ENCODE measurements around the gene NOXA1.
"Not testable (repeated sequence)": the region's sequence is repeated elsewhere in the genome, so short reads cannot be mapped to it uniquely, and the experiment has no call there.

The NOXA1 gene

DNA sequence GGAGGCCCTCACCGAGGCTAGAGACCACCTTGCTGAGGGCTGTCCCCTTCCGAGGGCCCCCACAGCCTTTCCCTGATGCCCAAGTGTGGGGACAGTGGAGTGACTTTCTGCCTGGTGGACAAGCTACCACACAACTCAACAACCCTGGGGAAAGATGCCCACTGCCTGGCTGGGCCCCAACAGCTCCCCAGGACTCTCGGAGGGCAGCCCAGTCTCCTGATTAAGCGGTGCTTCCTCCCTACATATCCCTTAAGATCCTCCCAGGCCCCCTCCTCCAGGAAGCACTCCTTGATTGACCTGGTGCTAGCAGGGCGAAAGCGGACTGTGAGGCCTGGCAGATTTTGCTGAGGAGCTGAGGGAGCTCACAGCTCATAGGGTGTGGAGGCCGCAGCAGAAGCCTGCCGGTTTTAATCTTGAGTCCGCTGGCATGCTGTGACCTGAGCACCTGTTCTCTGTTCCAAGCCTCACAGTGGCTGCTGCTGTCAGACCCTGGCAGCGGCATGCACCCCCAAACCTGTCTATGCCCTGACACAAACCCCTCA is 33.7 kb downstream of the NOXA1 start:
- DNase-seq = no peak

DNA sequence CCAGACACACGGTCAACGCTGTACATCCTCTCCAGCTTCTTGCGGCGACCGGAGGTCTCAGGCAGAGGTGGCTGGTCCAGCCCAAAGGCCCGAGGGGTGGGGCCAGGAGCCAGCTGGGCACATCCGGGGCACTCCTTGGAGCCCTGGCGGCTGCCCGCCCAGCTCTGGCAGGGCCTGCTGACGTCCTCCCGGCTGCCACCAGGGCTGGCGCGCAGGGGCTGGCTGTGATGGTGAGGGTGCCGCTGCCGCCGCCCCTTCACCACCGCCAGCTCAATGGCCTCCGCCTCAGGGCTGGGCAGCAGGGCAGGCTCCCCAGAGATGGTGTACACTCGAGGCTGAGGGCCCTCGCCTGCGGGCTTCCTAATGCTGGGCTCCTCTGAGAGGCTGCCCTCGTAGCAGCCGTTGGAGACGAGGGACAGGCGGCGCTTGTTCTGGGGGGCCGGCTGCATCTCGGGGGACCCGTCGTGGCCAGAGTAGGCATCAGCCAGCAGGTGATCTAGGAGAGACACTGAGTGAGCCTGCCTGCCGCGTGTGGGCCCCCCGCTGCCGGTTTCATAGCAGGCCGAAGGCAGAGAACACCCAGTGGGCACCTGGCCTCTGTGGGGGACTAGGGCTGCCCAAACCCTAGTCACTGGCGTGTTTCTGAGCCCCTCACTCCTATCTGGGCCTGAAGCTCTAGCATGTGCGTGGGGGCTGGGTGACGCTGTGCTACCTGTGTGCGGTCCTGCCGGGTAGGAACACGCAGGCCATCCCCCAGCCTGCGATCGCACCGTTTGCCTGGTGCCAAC is 34.4 kb downstream of the NOXA1 start:
- no peak for DNase-seq

DNA sequence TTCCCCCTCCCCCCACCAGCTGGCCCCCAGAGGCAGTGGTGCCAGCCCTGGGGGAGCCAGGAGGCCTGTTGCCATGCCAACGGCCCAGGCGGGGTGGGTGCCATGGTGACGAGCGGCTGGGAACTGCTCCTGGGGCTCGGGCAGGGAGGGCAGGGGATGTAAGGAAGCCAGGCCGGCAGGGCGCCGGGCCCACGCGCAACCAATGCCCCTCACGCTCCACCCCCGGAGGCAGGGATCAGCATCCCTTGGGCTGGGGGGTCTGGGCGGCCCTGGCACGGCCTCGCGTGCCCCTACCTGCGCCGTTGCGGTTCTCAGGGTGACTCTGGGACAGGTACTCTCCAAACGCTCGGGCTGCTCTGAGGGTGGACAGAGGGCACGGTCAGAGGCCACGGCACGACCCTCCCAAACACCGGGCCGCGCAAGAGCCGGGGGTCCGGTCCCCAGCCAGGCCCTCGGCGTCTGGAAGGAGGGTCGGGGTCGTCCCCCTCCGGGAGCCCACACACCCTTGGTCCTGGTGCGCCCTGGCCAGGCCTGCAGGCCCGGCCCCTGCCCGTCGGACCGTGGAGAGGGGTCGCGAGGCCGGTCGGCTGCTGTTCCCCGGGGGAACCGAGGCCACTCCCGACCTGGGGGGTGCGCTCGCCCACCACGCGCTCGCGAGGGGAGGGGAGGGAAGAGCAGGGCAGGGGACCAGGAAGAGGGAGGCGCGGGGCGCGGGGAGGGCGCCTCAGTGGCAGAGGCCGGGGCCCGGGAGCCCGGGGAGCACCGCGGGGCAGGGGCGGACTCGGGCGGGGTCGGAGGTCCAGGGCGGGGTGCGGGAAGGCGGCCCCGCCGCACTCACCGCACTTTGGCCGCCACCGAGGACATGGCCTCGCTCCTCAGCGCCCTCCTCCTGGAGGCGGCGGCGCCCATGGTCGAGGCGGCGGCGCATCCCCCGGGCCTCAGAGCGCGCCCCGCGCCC is 35.3 kb downstream of the NOXA1 start:
- DNase-seq = no peak

DNA sequence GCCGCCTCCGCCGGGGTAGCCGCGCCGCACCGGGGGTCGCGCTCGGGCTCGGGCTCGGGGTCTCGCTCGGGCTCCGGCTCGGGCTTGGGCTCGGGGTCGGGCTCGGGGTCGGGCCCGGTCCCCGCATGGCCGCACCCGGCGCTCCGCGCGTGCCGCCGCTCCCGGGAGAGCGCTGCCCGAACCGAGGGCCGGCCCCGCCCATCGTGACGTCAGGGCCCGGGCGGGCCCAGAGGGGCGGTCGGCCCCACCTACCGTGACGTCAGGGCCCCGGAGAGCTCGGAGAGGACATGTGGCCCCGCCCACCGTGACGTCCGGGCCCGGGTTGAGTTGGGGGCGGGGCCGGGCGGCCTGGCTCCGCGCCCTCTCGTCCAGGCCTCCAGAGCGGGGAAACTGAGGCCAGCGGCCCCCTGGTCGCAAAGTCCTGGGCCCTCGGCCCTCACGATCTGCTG is 36.0 kb downstream of the NOXA1 start, which contains the start of gene NSMF:
Gene NSMF, minus strand, starts transcription at position 183 of the 449 bp plus-strand sequence. CDS start 232 bp downstream, outside the sequence.
- DNase-seq = peak; percentile 32

DNA sequence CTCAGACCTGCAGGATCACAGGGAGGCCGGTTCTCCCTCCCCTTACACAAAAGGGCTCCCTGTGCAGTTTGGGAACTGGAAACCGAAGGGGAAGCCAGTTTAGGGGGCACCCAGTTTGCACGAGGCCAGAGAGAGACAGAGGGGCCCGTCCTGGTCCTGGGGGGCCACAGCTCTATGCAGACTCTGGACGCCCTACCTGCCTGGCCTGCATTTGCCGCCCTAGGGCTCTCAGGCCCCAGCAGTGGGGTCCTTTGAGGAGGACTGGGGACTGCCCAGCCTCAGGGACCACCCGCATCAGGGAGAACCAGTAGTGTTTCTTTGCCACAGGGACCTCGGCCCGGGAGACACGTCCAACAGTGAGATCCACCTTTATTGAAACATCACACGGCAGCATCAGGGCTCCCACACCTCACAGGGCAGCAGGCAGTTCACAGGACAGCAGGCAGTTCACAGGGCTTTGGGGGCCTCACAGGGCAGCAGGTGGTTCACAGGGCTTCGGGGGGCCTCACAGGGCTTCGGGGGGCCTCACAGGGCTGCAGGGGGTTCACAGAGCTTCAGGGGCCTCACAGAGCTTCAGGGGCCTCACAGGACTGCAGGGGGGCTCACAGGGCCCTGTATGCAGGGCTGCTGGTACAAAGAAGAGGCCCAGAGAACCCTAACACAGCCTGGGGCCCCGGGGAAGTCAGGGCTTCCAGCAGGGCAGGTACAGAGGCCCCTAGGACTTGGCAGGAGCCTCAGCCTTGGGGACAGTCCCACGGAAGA is 36.6 kb downstream of the NOXA1 start:
- DNase-seq = no peak

DNA sequence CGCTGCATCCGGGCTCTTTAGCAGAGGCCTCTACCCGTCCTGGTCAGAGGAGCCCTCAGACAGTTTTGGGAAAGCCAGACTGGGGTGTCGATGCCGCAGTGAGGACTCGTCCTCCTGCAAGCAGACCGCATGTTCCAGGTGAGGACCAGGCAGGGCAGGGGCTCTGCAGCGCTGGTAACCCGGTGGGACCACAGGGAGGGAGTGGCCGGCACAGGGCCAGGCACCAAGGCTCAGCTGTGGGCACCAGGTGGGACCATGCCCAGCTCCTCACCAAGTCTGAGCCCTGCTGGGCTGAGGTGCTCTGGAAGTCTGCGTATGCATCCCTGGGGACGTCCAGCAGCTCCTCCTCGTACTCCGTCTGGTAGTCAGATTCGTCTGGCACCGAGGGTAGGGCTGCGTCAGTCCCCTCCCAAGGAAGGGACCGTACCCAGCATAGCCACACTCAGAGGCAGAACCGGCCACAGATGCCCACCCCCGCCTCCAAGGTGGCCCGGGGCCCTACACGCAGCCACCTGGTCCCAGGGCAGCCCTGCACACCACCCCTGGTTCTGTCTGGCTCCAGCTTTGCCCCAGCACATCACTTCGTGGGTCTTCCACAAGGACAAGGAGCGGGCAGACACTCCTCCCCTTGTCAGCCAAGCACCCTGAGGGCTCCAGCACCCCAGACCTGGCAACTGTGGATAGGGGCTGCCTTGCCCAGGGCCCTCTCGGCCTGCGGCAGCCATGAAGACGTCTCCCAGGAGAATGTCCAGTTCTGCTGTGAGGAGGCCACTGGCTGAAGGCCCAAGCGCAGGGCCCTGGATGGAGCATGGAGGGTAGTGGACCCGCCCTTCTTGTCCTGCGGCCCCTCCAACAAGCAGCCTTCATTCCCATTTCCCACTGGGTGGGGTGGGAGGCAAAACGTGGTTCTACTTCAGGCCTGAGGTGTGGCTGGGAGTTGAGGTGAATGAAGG is 37.4 kb downstream of the NOXA1 start:
- DNase-seq = no peak

DNA sequence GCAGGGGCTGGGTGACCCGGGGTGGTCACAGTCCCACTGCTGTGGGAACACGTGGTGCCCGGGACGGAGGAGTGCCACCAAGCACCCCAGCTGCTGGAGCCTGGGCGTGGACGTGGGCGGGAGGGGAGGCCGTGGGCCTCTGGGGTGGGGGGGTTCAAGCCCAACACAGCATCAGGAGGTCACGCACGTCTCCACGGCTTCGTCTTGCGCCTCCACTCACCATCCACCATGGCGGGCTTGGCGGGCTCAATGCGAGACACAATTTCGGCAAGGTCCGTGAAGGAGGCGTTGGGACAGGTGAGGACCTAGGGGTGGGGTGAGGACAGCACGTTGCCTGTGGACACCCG is 38.1 kb downstream of the NOXA1 start:
- no peak for DNase-seq

DNA sequence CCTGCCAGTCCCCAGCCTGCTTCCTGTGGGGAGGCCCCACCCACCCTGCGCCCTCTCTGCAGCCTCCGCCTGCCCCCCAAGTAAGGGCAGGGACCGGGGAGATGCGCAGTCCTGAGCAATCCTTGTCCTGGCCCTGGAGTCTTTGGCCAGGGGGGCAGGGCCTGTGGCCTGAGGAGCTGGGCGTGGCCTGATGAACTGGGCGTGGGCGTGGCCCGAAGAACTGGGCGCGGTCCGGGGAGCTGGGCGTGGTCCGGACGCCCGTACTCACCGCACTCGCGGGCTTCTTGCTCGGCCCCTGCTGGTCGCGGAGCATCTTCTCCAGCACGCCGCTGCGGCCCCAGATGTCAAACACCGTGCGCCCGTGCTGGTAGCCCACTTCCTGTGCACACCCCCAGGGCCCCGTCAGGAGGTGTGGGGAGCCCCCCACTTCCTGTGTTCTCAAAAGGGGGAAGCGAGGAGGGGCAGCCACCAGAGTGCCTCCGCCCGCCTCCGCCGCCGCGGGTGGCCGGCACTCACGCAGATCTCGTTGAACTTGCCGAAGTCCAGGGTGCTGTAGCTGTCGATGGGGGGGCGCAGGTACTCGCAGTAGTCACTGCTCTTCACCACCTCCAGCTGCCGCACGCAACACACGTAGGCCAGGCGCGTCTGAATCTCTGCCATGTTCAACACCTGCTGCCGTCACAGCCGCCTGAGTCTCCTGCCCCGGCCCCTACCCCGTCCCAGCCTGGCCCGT is 38.6 kb downstream of the NOXA1 start:
- DNase-seq = no peak

DNA sequence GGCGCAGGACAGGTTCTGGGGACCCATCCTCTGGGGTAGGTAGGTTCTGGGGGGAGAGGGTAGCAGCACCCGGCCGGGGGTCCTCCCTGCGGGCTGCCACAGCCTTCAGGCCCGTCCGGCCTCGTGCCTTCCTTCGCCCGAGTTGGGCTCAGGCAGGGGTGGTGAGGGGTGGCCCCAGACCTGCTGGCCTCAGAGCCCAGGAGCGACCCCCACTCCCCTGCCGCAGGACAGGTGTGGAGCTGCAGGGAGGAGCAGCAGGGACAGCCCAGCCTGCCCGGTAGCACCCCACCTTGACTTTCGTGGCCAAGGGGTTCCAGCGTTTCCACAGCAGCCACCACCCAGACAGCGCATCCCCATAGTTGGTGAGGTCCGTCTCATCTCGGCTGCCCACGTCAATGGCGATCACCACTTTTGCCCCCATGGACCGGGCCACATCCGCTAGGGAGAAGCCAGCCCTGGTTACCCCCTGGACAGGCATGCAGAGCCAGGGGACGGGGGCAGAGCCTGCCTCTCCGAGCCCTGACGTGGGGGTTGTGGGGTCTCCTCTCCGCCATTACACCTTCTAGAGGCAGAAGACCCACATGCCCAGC is 39.3 kb downstream of the NOXA1 start:
- no peak for DNase-seq

DNA sequence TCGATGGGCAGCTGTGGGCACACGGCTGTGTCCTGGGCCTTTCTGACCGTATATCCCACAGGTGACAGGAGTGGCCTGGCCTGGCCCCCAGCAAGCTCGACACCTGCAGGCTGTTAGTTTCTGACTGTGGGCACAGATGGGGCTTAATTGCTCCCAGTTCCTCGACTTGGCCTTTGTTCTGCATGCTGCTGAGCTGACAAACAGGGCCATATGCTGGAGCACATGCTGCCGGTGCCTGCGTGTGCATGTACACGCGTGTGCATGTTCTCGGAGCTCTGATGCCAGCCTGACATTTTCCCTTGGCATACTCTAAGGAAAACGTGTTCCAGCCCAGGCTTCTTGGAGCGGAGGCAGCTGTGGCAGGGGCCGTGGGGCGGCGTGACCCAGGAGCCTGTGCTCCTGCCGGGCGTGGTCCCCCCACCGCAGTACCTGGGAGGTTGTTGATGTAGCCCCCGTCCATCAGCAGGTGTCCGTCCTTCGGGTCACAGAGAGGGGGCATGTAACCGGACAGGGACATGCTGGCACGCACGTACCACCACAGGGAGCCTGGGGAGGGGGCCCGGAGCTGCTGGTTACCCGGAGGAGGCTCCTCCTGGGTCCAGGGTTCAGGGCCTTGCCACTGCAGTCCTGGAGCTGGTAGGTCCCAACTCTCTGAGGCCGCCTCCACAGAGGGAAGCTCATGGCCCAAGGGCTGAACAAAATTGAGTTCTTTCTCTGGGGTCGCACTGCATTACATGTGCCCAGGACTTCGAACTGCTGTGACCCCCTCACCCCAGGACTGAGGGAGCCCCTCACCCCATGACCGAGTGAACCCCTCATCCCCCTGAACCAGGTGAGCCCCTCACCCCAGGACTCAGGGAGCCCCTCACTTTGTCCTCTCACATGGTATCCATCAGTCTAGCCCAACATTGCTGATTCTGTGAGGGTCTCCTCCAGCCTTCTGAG is 40.1 kb downstream of the NOXA1 start:
- no peak for DNase-seq

DNA sequence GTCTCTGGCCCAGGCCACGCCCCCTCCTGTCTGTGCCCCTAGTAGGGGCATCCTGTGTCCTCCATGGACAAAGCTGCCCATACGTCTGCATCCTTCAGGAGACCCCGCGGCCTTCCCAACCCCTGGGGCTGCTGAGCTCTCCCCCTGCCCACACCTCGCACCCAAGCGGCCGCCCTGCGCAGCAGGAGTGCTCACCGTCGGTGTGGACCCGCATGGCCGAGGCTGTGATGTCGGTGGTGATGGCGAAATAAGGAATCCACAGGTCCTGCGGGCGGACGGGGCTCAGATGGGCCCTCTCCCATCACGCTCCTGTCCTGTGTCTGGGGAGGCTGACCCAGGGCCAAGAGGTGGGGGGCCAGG is 40.7 kb downstream of the NOXA1 start:
- DNase-seq = no peak

DNA sequence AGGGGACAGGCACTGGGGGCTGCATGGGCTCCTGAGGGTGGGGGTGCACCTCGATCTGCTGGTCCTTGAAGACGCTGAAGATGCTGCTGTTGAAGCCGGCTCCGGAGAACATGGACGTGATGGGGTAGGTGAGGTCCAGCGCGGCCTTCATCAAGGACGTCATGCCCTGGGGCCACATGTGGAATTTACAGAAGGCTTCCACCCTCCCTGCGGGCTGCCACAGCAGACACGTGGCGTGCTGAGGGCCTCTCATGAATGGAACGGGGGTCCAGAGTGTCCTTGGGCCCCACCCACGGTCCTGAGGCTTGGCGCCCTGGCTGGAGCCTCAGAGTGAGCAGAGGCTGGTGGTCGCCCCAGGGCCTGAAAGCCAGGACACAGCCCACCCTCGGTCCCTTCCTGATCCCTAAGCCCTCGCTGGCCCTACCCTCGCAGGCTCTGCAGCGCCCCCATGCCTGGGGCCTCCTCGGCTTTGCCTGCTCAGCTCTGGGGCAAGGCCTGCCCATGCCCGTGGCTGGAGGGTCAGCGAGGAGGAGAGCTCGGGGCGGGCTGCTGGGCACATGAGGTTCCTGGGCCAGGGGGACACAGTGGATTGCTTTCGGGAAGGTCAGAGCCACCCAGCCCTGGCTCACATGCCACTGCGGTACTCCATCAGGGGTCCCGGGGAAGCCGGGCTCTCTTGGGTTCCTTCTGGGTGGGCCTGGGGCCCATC is 41.3 kb downstream of the NOXA1 start:
- DNase-seq = no peak

DNA sequence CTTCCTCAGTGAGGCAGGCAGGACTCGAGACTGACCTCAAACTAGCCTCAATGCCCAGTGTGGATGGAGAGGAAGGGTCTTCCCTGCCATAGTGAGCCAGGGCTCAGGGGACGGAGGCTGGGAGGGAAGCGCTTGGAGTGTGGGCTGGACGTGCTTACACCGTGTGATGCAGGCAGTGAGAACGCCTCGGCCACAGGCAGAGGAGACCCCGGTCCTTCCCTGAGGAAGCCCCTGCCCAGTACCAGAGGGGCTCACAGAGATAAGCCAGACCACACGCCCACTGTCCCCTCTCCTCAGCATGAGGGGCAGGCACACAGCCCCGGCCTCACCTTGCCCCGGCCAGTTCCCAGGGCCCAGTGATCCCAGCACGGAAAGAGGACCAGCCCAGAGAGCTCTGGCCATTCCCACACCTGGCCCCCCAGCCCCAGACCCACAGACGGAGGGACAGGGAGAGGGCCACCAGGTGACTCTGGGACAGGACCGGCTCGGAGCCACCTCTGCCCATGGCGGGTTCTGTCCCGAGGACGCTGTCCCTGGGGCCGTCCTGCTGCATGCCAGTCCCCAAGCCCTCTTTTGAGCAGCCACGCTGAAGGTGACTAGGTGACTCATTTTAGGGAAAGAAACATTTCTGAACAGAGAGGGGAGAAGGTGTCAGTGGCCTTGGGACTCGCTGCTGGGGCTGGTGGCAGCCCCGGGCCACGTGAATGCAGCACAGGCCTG is 42.0 kb downstream of the NOXA1 start:
- DNase-seq = no peak

DNA sequence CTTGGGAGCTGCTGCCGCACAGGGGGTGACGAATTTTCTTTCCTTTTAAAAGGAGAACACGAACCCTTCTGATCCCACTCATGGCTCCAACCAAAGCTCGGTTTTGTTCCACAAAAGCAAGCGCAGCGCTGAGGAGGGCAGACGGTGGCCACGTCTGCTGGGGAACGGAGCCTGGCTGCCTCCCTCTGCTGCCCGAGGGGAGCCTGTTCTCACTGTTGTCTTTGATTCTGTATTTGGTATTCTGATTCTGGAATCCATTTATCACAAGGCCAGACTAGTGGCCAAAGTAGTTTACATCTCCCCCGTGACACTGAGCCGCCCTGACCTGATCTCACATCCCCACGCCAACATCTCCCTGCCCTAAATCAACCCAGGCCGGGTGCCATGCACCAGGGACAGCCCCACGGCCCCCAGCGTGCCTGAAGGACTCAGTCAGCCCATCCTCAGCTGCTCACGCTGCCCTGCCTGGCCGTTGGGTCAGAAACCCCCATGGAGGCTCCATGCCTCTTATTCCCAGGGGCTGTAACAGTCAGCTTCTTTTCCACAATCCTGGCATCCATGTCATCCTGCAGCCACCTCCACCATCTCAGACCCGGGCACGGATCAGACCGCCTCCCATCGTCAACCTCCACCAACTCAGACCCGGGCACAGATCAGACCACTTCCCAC is 42.7 kb downstream of the NOXA1 start:
- no peak for DNase-seq

DNA sequence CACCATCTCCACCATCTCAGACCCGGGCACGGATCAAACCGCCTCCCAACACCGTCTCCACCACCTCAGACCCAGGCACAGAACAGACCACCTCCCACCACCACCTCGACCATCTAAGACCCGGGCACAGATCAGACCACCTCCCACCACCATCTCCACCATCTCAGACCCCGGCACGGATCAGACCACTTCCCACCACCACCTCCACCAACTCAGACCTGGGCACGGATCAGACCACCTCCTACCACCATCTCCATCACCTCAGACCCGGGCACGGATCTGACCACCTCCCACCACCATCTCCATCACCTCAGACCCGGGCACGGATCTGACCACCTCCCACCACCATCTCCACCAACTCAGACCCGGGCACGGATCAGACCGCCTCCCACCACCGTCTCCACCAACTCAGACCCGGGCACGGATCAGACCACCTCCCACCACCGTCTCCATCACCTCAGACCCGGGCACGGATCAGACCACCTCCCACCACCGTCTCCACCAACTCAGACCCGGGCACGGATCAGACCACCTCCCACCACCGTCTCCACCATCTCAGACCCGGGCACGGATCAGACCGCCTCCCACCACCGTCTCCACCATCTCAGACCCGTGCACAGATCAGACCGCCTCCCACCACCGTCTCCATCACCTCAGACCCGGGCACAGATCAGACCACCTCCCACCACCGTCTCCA is 43.3 kb downstream of the NOXA1 start:
- DNase-seq = not testable (repeated sequence)

DNA sequence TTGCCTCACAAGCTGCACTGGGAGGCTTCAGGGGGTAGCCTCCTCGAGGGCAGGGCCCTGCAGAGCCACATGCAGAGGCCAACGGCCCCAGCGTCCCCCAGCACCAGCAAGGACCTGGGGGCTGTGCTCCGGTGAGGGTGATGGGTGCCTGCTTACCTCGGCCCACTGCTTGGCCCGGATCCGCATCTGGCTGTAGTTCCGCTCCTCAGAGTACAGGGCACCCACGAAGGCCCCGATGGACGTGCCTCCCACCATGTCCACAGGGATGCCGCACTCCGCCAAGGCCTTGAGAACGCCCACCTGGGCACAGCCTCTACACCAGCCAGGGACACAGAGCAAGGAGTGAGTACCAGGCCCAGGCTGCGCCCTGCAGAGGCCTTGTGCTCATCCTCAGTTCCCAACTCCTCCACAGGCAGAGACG is 44.0 kb downstream of the NOXA1 start:
- no peak for DNase-seq

DNA sequence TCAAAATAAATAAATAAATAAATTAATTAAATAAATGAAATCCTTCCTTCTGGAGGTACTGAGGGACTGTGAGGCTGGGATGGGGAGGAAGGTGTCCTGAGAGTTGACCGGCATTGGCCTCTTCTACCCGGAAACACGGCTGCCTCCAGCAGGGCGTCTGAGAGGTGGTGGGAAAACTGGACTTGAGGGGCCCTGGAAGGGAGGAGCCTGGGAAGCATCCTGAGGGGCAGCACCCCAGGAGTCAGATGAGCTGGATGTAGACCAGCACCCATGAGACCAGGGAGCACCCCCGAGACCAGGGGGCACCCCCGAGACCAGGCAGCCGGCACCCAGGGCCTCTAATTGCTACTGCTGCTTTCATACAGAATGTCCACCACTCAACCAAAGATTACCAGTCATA is 44.7 kb downstream of the NOXA1 start:
- DNase-seq = no peak
